Measurements from ENCODE around the gene SOX13. TPM values are rescaled to one million over a fixed set of nuclear protein-coding genes. Genes with fewer than 3 reads are reported as not detected.

Gene SOX13
- total RNA-seq, 1 donor from 2014 or later, result 0.23 TPM

- no peaks in the 10 kb centered on the region for H3K4me1 Mint-ChIP-seq (ENCODE audit: low read depth)
- H3K27ac Mint-ChIP-seq, result no peak overlapping the region
- no peaks in the 10 kb centered on the region for H3K36me3 Mint-ChIP-seq (ENCODE audit: low read depth)
- H3K9me3 Mint-ChIP-seq, result no peaks in the 10 kb centered on the region
- DNase-seq (ENCODE audit: low spot score), result no peak
- H3K4me3 Mint-ChIP-seq, result no peak overlapping the region
- intact Hi-C loops (cut with micrococcal nuclease), result no loop called here
- peaks cover 8% of the 10 kb centered on the region for H3K27me3 Mint-ChIP-seq (ENCODE audit: insufficient read depth)
These were observed 68.2 kb downstream of the SOX13 start for GRCh38 chr1:204141131-204141530.

- H3K36me3 Mint-ChIP-seq (ENCODE audit: low read depth), result no peaks in the 10 kb centered on the region
These were observed 69.4 kb downstream of the SOX13 start for GRCh38 chr1:204142032-204142974.

GRCh38 chr1:204143276-204144041 lies 70.5 kb downstream of the SOX13 start:
- Mint-ChIP-seq H3K27ac (no peak overlapping the region), H3K27me3 (ENCODE audit: insufficient read depth) (peaks cover 8% of the 10 kb centered on the region), H3K4me1 (ENCODE audit: low read depth) (no peaks in the 10 kb centered on the region), H3K9me3 (no peaks in the 10 kb centered on the region), H3K4me3 (no peak overlapping the region), H3K36me3 (ENCODE audit: low read depth) (no peaks in the 10 kb centered on the region)
- intact Hi-C loops (cut with micrococcal nuclease), result no loop called here
- DNase-seq (ENCODE audit: low spot score), result no peak

More at GRCh38 chr1:204142032-204142974, 69.4 kb downstream of the SOX13 start:
- peaks cover 8% of the 10 kb centered on the region for H3K27me3 Mint-ChIP-seq (ENCODE audit: insufficient read depth)
- H3K9me3 Mint-ChIP-seq, result no peaks in the 10 kb centered on the region
- no peaks in the 10 kb centered on the region for H3K4me1 Mint-ChIP-seq (ENCODE audit: low read depth)
- no peak for DNase-seq (ENCODE audit: low spot score)
- H3K27ac Mint-ChIP-seq, result no peak overlapping the region
- intact Hi-C loops (cut with micrococcal nuclease), result no loop called here
- no peak overlapping the region for H3K4me3 Mint-ChIP-seq

GRCh38 chr1:204145033-204145504 lies 72.2 kb downstream of the SOX13 start:
- Mint-ChIP-seq H3K4me1 (ENCODE audit: low read depth) (no peaks in the 10 kb centered on the region), H3K36me3 (ENCODE audit: low read depth) (no peaks in the 10 kb centered on the region), H3K4me3 (no peak overlapping the region), H3K27ac (no peak overlapping the region), H3K9me3 (no peaks in the 10 kb centered on the region), H3K27me3 (ENCODE audit: insufficient read depth) (peaks cover 10% of the 10 kb centered on the region)
- intact Hi-C loops (cut with micrococcal nuclease), result no loop called here
- no peak for DNase-seq (ENCODE audit: low spot score)

GRCh38 chr1:204146309-204146708 lies 73.4 kb downstream of the SOX13 start:
- Mint-ChIP-seq H3K9me3 (no peaks in the 10 kb centered on the region), H3K4me1 (ENCODE audit: low read depth) (no peaks in the 10 kb centered on the region)
- intact Hi-C loops (cut with micrococcal nuclease), result no loop called here

GRCh38 chr1:204146965-204147364 lies 74.0 kb downstream of the SOX13 start:
- Mint-ChIP-seq H3K9me3 (no peaks in the 10 kb centered on the region), H3K27me3 (ENCODE audit: insufficient read depth) (peaks cover 19% of the 10 kb centered on the region), H3K36me3 (ENCODE audit: low read depth) (no peaks in the 10 kb centered on the region), H3K27ac (no peak overlapping the region), H3K4me1 (ENCODE audit: low read depth) (no peaks in the 10 kb centered on the region), H3K4me3 (no peak overlapping the region)
- intact Hi-C loops (cut with micrococcal nuclease), result no loop called here
- DNase-seq (ENCODE audit: low spot score), result no peak

More at GRCh38 chr1:204146309-204146708, 73.4 kb downstream of the SOX13 start:
- DNase-seq (ENCODE audit: low spot score), result no peak
- no peaks in the 10 kb centered on the region for H3K36me3 Mint-ChIP-seq (ENCODE audit: low read depth)
- H3K27ac Mint-ChIP-seq, result no peak overlapping the region
- H3K4me3 Mint-ChIP-seq, result no peak overlapping the region
- H3K27me3 Mint-ChIP-seq (ENCODE audit: insufficient read depth), result peaks cover 19% of the 10 kb centered on the region

- DNase-seq (ENCODE audit: low spot score), result no peak
- peaks cover 23% of the 10 kb centered on the region for H3K27me3 Mint-ChIP-seq (ENCODE audit: insufficient read depth)
- intact Hi-C loops (cut with micrococcal nuclease), result no loop called here
- no peaks in the 10 kb centered on the region for H3K9me3 Mint-ChIP-seq
- H3K4me3 Mint-ChIP-seq, result no peak overlapping the region
- no peaks in the 10 kb centered on the region for H3K4me1 Mint-ChIP-seq (ENCODE audit: low read depth)
- no peak overlapping the region for H3K27ac Mint-ChIP-seq
- H3K36me3 Mint-ChIP-seq (ENCODE audit: low read depth), result no peaks in the 10 kb centered on the region
These were observed 74.8 kb downstream of the SOX13 start for GRCh38 chr1:204147406-204148383.

GRCh38 chr1:204149107-204149506 lies 76.2 kb downstream of the SOX13 start:
- no peak for DNase-seq (ENCODE audit: low spot score)
- intact Hi-C loops (cut with micrococcal nuclease), result no loop called here
- Mint-ChIP-seq H3K4me3 (no peak overlapping the region), H3K4me1 (ENCODE audit: low read depth) (no peaks in the 10 kb centered on the region), H3K9me3 (no peaks in the 10 kb centered on the region), H3K27ac (no peak overlapping the region), H3K27me3 (ENCODE audit: insufficient read depth) (peaks cover 32% of the 10 kb centered on the region), H3K36me3 (ENCODE audit: low read depth) (no peaks in the 10 kb centered on the region)

- no peak for DNase-seq (ENCODE audit: low spot score)
- intact Hi-C loops (cut with micrococcal nuclease), result no loop called here
- Mint-ChIP-seq H3K27me3 (ENCODE audit: insufficient read depth) (peaks cover 32% of the 10 kb centered on the region), H3K9me3 (no peaks in the 10 kb centered on the region), H3K36me3 (ENCODE audit: low read depth) (no peaks in the 10 kb centered on the region), H3K4me3 (peak overlapping the region; percentile 53), H3K4me1 (ENCODE audit: low read depth) (no peaks in the 10 kb centered on the region), H3K27ac (no peak overlapping the region)
These were observed 77.0 kb downstream of the SOX13 start for GRCh38 chr1:204149635-204150565.

- peak overlapping the region; percentile 62 for H3K4me3 Mint-ChIP-seq
- no peaks in the 10 kb centered on the region for H3K36me3 Mint-ChIP-seq (ENCODE audit: low read depth)
- peaks cover 28% of the 10 kb centered on the region for H3K27me3 Mint-ChIP-seq (ENCODE audit: insufficient read depth)
- DNase-seq (ENCODE audit: low spot score), result no peak
- no peaks in the 10 kb centered on the region for H3K4me1 Mint-ChIP-seq (ENCODE audit: low read depth)
- intact Hi-C loops (cut with micrococcal nuclease), result no loop called here
- no peak overlapping the region for H3K27ac Mint-ChIP-seq
- no peaks in the 10 kb centered on the region for H3K9me3 Mint-ChIP-seq
These were observed 78.0 kb downstream of the SOX13 start for GRCh38 chr1:204150702-204151551.
